ENCODE data around the gene SOHLH2. TPM values are rescaled to one million over a fixed set of nuclear protein-coding genes. Genes with fewer than 3 reads are reported as not detected.
A peak's percentile ranks its signal among the peaks of the same experiment; 100 is the strongest.

SOHLH2 gene
- total RNA-seq, 1 donor from 2014 or later, result not detected

DNA sequence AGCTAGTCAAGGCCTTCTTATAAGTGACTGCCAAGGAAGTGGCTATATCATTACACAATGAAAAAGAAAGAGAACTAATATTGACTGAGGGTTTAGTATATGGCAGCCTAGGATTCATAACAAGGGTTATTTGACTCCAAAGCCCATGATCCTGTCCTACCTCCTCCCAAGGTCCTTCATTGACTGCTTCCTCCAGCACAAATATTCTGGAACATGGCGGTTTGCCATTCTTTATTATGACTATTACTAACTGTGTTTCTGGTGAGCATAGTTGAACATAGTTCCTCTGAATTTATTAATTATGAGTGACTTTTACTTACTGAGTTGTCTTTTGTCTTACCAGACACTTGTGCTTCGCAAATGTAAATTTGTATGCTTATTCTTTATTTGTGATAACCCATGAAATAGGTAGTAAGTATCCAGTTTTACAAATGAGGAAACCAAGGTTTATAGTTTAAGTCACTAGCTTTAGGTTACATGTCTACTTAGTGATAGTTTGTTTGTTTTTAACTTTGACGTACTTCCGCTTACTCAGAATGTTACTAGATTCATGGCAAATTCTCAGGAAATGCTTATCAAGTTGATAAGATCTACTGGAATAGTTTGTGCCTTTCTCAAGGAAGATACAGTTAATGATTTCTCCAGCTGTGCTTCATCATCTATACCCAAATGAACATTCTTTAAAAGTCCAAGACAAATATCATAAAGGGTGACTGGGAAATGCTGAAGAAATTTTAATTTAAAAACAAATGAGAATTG, 67.7 kb downstream of the SOHLH2 start:
- intact Hi-C loops (cut with micrococcal nuclease), result no loop called here
- Histone ChIP-seq H3K27ac (replicated peaks) (peak overlapping the region; percentile 51), H3K36me3 (no peaks in the 10 kb centered on the region), H3K9me3 (replicated peaks) (peaks cover 36% of the 10 kb centered on the region), H3K4me3 (no peak overlapping the region), H3K4me1 (no peaks in the 10 kb centered on the region), H3K27me3 (ENCODE audit: low read depth) (no peaks in the 10 kb centered on the region)
- no peak for DNase-seq
- TF ChIP-seq, protein P1, sequence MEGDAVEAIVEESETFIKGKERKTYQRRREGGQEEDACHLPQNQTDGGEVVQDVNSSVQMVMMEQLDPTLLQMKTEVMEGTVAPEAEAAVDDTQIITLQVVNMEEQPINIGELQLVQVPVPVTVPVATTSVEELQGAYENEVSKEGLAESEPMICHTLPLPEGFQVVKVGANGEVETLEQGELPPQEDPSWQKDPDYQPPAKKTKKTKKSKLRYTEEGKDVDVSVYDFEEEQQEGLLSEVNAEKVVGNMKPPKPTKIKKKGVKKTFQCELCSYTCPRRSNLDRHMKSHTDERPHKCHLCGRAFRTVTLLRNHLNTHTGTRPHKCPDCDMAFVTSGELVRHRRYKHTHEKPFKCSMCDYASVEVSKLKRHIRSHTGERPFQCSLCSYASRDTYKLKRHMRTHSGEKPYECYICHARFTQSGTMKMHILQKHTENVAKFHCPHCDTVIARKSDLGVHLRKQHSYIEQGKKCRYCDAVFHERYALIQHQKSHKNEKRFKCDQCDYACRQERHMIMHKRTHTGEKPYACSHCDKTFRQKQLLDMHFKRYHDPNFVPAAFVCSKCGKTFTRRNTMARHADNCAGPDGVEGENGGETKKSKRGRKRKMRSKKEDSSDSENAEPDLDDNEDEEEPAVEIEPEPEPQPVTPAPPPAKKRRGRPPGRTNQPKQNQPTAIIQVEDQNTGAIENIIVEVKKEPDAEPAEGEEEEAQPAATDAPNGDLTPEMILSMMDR (IDR thresholded peaks at IDR 0.05; ENCODE audit: borderline replicate concordance), result no peak

DNA sequence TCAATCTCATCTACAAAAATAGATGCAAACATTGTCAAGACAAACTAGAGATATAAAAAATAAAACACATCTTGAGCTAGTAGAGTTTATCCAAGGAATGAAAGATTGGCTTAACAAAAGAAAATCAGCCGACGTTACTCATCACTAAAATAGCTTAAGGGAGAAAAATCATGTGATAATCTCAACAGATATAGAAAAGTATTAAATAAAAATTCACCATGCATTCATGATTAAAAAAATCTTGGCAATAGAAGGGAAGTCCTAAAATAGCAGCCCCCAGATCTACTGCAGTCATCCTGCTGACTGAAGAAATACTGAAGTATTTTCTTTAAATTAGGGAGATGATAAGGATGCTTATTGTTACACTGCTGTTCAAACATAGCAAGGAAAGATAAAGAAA, 70.6 kb downstream of the SOHLH2 start:
- TF ChIP-seq, protein P1 (IDR thresholded peaks at IDR 0.05; ENCODE audit: borderline replicate concordance), result no peak
- H3K36me3 ChIP-seq, result no peaks in the 10 kb centered on the region
- H3K27me3 ChIP-seq (ENCODE audit: low read depth), result no peaks in the 10 kb centered on the region
- H3K4me3 ChIP-seq, result no peak overlapping the region
- intact Hi-C loops (cut with micrococcal nuclease), result no loop called here
- H3K4me1 ChIP-seq, result no peaks in the 10 kb centered on the region
- DNase-seq, result no peak
- peaks cover 39% of the 10 kb centered on the region for H3K9me3 ChIP-seq (replicated peaks)
- no peak overlapping the region for H3K27ac ChIP-seq (replicated peaks)

DNA sequence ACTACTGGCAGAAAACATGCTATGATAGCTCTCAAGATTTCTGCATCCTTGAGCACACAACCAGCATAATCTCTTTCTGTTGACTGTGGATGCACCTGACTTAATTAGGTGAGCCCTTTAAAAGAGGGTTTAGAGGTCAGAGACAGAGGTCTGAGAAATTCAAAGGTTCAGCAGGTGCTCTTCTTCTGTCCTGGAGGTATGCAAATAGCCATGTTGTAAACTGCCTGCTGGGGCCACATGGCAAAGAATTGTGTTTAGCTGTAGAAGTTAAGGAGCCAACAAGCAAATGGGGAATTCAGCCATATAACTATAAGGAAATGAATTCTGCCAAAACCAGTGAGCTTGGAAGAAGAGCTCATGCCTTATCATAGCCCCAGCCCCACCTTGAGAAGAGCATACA, 71.6 kb downstream of the SOHLH2 start:
- TF ChIP-seq, protein P1 (IDR thresholded peaks at IDR 0.05; ENCODE audit: borderline replicate concordance), result no peak
- Histone ChIP-seq H3K9me3 (replicated peaks) (peaks cover 39% of the 10 kb centered on the region), H3K4me3 (no peak overlapping the region), H3K27ac (replicated peaks) (no peak overlapping the region), H3K27me3 (ENCODE audit: low read depth) (no peaks in the 10 kb centered on the region), H3K36me3 (no peaks in the 10 kb centered on the region), H3K4me1 (no peaks in the 10 kb centered on the region)
- intact Hi-C loops (cut with micrococcal nuclease), result no loop called here
- DNase-seq, result no peak

DNA sequence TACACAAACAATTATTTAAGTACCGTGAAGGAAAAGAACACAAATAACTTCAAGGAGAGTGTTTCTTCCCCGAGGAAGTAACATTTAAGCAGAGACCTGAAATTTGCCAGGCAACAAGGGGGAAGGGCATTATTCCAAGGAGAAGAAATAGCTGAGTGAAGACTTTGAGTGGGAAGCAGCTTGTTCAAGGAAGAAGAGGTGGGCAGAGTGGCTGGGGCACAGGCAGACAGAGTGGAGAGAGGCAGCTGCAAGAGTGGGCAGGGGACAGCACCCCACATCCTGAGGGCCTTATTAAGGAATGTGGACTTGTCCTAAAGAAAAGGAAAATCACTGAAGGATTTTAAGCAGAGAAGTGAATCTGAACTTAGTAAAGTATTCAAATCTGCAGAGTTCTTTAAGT, 78.5 kb downstream of the SOHLH2 start:
- H3K4me3 ChIP-seq, result no peak overlapping the region
- DNase-seq, result no peak
- peaks cover 16% of the 10 kb centered on the region for H3K4me1 ChIP-seq
- TF ChIP-seq, protein P1 (IDR thresholded peaks at IDR 0.05; ENCODE audit: borderline replicate concordance), result no peak
- H3K27me3 ChIP-seq (ENCODE audit: low read depth), result peaks cover 11% of the 10 kb centered on the region
- H3K27ac ChIP-seq (replicated peaks), result no peak overlapping the region
- intact Hi-C loops (cut with micrococcal nuclease), result no loop called here
- H3K9me3 ChIP-seq (replicated peaks), result peaks cover 11% of the 10 kb centered on the region
- no peaks in the 10 kb centered on the region for H3K36me3 ChIP-seq

DNA sequence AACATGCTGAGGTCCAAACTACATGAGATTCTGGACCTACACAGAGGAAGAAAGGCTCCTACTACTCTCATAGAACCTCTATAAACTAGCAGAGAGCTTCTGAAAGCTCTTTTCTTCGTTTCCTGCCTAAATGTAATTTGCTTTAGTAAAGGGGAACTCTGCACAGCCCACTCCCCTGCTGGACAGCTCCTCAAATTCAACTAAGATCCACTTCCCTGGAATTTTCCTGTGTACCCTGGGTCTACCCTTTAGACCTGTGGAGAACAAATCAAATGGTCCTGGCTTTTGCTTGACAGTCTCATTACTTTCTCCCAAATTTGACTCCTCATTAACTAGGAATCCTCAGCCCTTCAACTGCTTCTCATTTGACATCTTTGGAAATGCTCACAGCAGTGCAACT, 79.7 kb downstream of the SOHLH2 start:
- Histone ChIP-seq H3K4me3 (no peak overlapping the region), H3K27ac (replicated peaks) (peak overlapping the region; percentile 42), H3K9me3 (replicated peaks) (no peaks in the 10 kb centered on the region), H3K4me1 (peaks cover 28% of the 10 kb centered on the region), H3K36me3 (no peaks in the 10 kb centered on the region), H3K27me3 (ENCODE audit: low read depth) (peaks cover 22% of the 10 kb centered on the region)
- no peak for DNase-seq
- TF ChIP-seq, protein P1 (IDR thresholded peaks at IDR 0.05; ENCODE audit: borderline replicate concordance), result no peak
- intact Hi-C loops (cut with micrococcal nuclease), result no loop called here

All from left ventricle myocardium inferior (tissue), 1 donor.